ENCODE results near the gene PDK4.

- no peak for TF ChIP-seq EZH2 (IDR thresholded peaks at IDR 0.05; ENCODE audit: insufficient read depth, low read length)
- no peak for TF ChIP-seq CTCF (IDR thresholded peaks at IDR 0.05; ENCODE audit: insufficient read depth, low read depth, low read length)
Observed at GRCh38 chr7:95590387-95591248, 5.7 kb downstream of the PDK4 start.
